HPDE6-E6E7 (cell line): Measurements from ENCODE around the gene POLE.

ENCODE experiments used
- DNase-seq: peaks from one replicate; pipeline ENCODE4 v3.0.0; 2011; ENCODE audit warnings: missing footprints; ENCODE audit errors: extremely low spot score

POLE gene

GRCh38 chr12:132632521-132633228 lies 54.5 kb downstream of the POLE start:
- DNase-seq, result no peak

- no peak for DNase-seq
Observed at GRCh38 chr12:132631666-132632065, 55.5 kb downstream of the POLE start.

GRCh38 chr12:132630672-132631071 lies 56.5 kb downstream of the POLE start:
- DNase-seq, result no peak

GRCh38 chr12:132629330-132629729 lies 57.8 kb downstream of the POLE start:
- DNase-seq, result no peak

- no peak for DNase-seq
Observed at GRCh38 chr12:132625731-132626430, 61.3 kb downstream of the POLE start.

GRCh38 chr12:132624910-132625630 lies 62.1 kb downstream of the POLE start:
- no peak for DNase-seq

- DNase-seq, result no peak
Observed at GRCh38 chr12:132624186-132624855, 62.8 kb downstream of the POLE start.

- DNase-seq, result no peak
Observed at GRCh38 chr12:132623072-132623869, 63.9 kb downstream of the POLE start.

- peak; percentile 63 for DNase-seq
Observed at GRCh38 chr12:132622437-132623071, 64.6 kb downstream of the POLE start.

- DNase-seq, result no peak
Observed at GRCh38 chr12:132621657-132622435, 65.3 kb downstream of the POLE start.

- DNase-seq, result no peak
Observed at GRCh38 chr12:132620899-132621656, 66.1 kb downstream of the POLE start.

- no peak for DNase-seq
Observed at GRCh38 chr12:132620113-132620898, 66.8 kb downstream of the POLE start.

- no peak for DNase-seq
Observed at GRCh38 chr12:132619386-132620112, 67.6 kb downstream of the POLE start.

GRCh38 chr12:132619071-132619385 lies 68.1 kb downstream of the POLE start:
- DNase-seq, result no peak

GRCh38 chr12:132618683-132619043 lies 68.5 kb downstream of the POLE start, which contains the start of gene P2RX2:
P2RX2 (plus strand) TSS chr12:132618776; CDS start chr12:132618817, 41 bp downstream.
- DNase-seq, result no peak

GRCh38 chr12:132617822-132618682 lies 69.1 kb downstream of the POLE start:
- no peak for DNase-seq

GRCh38 chr12:132617135-132617701 lies 69.9 kb downstream of the POLE start:
- no peak for DNase-seq
